SU-DHL-6 (cell line): ENCODE results near the gene ITPKB.

Experiments used
- CTCF ChIP-seq: fragments of 200-600 bp; sonication (generic); IDR thresholded peaks from one replicate; pipeline ENCODE4 v1.5.1; 2017; ENCODE audit warnings: antibody characterized with exemption, mild to moderate bottlenecking, low read length, moderate library complexity; ENCODE audit not compliant: insufficient read depth, poor library complexity, severe bottlenecking
- EZH2phosphoT487 ChIP-seq: fragments of 200-600 bp; sonication (generic), shearing (Covaris generic); conservative IDR thresholded peaks from 2 replicates; pipeline ENCODE4 v1.6.1; 2018; ENCODE audit warnings: mild to moderate bottlenecking, antibody characterized with exemption, low read length, moderate library complexity, mixed read lengths

- TF ChIP-seq CTCF (no peak), EZH2phosphoT487 (no peak)
Measured at GRCh38 chr1:226640321-226641136, 98.6 kb downstream of the ITPKB start.
